Stomach (tissue), 4 donors: ENCODE results near the gene RBM18.

Experiments
- POLR2A ChIP-seq, 4 donors: fragments of 450-650 bp; IDR thresholded peaks; one replicate each; pipeline ENCODE4 v1.6.1; 2016; ENCODE audit warnings: antibody characterized with exemption in 4 of 4, control low read depth in 2 of 4, mild to moderate bottlenecking in 1 of 4, moderate library complexity in 1 of 4
- POLR2AphosphoS5 ChIP-seq, 3 donors: sonication (generic); formaldehyde crosslinking; IDR thresholded peaks; one replicate each; pipeline ENCODE4 v1.6.1; 2016; ENCODE audit warnings: antibody characterized with exemption in 3 of 3
- TF ChIP-seq, protein P1 (sequence below), 7 experiments: fragments of 450-650 bp in 4 of 7; fragments of 200-600 bp in 3 of 7; sonication (generic) in 3 of 7; IDR thresholded peaks; one replicate each; pipeline ENCODE4 v1.5.1; 2016 to 2019; ENCODE audit warnings: antibody characterized with exemption in 7 of 7, control low read depth in 2 of 7, mild to moderate bottlenecking in 1 of 7

DNA sequence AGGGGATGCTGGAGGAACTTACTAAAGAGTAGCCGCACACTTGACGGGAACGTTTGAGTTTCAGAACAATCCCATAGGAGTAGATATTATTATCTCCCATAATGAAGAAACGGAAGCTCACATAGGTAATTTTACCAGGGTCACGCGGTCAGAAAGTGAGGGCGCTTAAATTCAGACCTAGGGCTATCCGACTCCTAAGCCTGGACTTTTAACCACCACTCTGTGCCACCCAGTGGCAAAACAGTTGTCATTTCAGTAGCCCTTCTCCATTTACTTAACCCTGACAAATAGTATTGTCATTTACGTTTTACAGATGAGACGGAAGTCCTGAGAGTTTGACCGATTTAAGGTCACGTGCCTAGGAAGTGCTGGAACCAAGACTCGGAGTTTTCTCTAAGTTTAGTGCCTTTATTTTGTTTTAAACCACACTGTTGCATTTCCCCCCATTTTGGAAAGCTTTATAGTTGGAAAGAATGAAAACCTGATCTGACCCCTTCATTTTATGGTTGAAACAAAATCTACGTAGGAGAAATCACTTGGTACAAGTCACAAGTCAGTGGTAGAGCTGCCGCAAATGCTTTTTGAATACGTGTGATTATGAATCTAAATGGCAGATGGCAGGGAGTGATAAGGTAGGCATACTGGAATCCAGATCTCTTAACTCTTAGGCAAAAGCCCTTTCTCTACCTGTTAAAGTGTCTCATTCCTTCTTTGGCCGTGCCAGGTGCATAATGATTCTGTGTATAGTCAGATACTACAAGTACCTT lies 692 bp upstream of the RBM18 start:
- TF ChIP-seq, protein P1, sequence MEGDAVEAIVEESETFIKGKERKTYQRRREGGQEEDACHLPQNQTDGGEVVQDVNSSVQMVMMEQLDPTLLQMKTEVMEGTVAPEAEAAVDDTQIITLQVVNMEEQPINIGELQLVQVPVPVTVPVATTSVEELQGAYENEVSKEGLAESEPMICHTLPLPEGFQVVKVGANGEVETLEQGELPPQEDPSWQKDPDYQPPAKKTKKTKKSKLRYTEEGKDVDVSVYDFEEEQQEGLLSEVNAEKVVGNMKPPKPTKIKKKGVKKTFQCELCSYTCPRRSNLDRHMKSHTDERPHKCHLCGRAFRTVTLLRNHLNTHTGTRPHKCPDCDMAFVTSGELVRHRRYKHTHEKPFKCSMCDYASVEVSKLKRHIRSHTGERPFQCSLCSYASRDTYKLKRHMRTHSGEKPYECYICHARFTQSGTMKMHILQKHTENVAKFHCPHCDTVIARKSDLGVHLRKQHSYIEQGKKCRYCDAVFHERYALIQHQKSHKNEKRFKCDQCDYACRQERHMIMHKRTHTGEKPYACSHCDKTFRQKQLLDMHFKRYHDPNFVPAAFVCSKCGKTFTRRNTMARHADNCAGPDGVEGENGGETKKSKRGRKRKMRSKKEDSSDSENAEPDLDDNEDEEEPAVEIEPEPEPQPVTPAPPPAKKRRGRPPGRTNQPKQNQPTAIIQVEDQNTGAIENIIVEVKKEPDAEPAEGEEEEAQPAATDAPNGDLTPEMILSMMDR (IDR thresholded peaks at IDR 0.05), result no peak
- TF ChIP-seq POLR2AphosphoS5 (IDR thresholded peaks at IDR 0.05) (no peak), POLR2A (IDR thresholded peaks at IDR 0.05) (no peak)
